WTC11 (cell line): ENCODE measurements around the gene ARHGEF19. TPM values are rescaled to one million over a fixed set of nuclear protein-coding genes. Genes with fewer than 3 reads are reported as not detected.

ENCODE experiments used
- ATAC-seq: fragments of 200-7000 bp; cut with Tn5 transposase; 2 replicates; pipeline ENCODE4 v1.10.0; 2021; ENCODE audit warnings: mild to moderate bottlenecking, moderate library complexity
- CTCF ChIA-PET: fragments of 300-600 bp; sonication (Branson Sonifier 250); formaldehyde crosslinking; loops from one replicate; lab custom pipeline; 2021; ENCODE audit warnings: antibody characterized with exemption; lab: Charles Lee
- POLR2A ChIA-PET: fragments of 350-600 bp; sonication (Branson Sonifier 250); formaldehyde crosslinking; loops from one replicate; lab custom pipeline; 2021; ENCODE audit warnings: antibody characterized with exemption; lab: Charles Lee
- DNase-seq: peaks from one replicate; pipeline ENCODE4 v3.0.0; 2021; ENCODE audit warnings: low spot score
- H3K27ac Mint-ChIP-seq: 2 replicates; pipeline ENCODE4 v1.8.0; 2021; ENCODE audit warnings: mixed read lengths
- H3K27me3 Mint-ChIP-seq: 2 replicates; pipeline ENCODE4 v1.8.0; 2021; ENCODE audit warnings: low read depth, mild to moderate bottlenecking, moderate library complexity, mixed read lengths
- H3K36me3 Mint-ChIP-seq: 2 replicates; pipeline ENCODE4 v1.8.0; 2021; ENCODE audit warnings: mixed read lengths
- H3K4me1 Mint-ChIP-seq: 2 replicates; pipeline ENCODE4 v1.8.0; 2022; ENCODE audit warnings: mixed read lengths
- H3K4me3 Mint-ChIP-seq: 2 replicates; pipeline ENCODE4 v1.8.0; 2021; ENCODE audit warnings: mild to moderate bottlenecking, moderate library complexity, mixed read lengths
- H3K9me3 Mint-ChIP-seq: 2 replicates; pipeline ENCODE4 v1.8.0; 2021; ENCODE audit warnings: mixed read lengths
- ATF3 ChIP-seq: sonication (generic); formaldehyde crosslinking; conservative IDR thresholded peaks from 2 replicates; pipeline ENCODE4 v1.8.1; 2022; ENCODE audit warnings: mild to moderate bottlenecking, missing genetic modification reagents
- FOXP4 ChIP-seq: sonication (generic); formaldehyde crosslinking; IDR thresholded peaks from 2 replicates; pipeline ENCODE4 v1.8.0; 2022; ENCODE audit warnings: mild to moderate bottlenecking, missing genetic modification reagents
- GABPB1 ChIP-seq: sonication (generic); formaldehyde crosslinking; IDR thresholded peaks from 2 replicates; pipeline ENCODE4 v1.8.1; 2023; ENCODE audit warnings: mild to moderate bottlenecking, missing genetic modification reagents
- HMGA2 ChIP-seq: fragments of 250-450 bp; sonication (Bioruptor Pico); IDR thresholded peaks from 2 replicates; pipeline ENCODE4 v1.4.0; 2021; ENCODE audit warnings: mild to moderate bottlenecking, moderate library complexity
- IRF2 ChIP-seq: sonication (generic); formaldehyde crosslinking; IDR thresholded peaks from 2 replicates; pipeline ENCODE4 v1.8.0; 2022; ENCODE audit warnings: low read depth, missing genetic modification reagents, borderline replicate concordance
- NR3C1 ChIP-seq: sonication (generic); formaldehyde crosslinking; conservative IDR thresholded peaks from 2 replicates; pipeline ENCODE4 v1.8.1; 2023; ENCODE audit warnings: low read depth, mild to moderate bottlenecking, missing genetic modification reagents
- PRRX2 ChIP-seq: fragments of 250-450 bp; sonication (Bioruptor Pico); IDR thresholded peaks from 2 replicates; pipeline ENCODE4 v1.8.0; 2021; ENCODE audit warnings: mild to moderate bottlenecking
- ZBTB43 ChIP-seq: sonication (generic); formaldehyde crosslinking; IDR thresholded peaks from 2 replicates; pipeline ENCODE4 v1.8.1; 2023; ENCODE audit warnings: mild to moderate bottlenecking, missing genetic modification reagents
- ZNF396 ChIP-seq: fragments of 250-450 bp; sonication (Bioruptor Pico); IDR thresholded peaks from 2 replicates; pipeline ENCODE4 v1.8.0; 2021; ENCODE audit warnings: mild to moderate bottlenecking, moderate library complexity, borderline replicate concordance
- total RNA-seq: library from RNA; stranded (reverse); gene quantifications from 3 replicates; pipeline ENCODE4 v1.2.3, GENCODE V29; 2021
- TF ChIP-seq, protein P1 (sequence below): fragments of 200-600 bp; IDR thresholded peaks from 2 replicates; pipeline ENCODE4 v1.8.0; 2022; ENCODE audit warnings: antibody characterized with exemption
- TF ChIP-seq, protein P2 (sequence below): sonication (generic); formaldehyde crosslinking; IDR thresholded peaks from 2 replicates; pipeline ENCODE4 v1.8.0; 2022; ENCODE audit warnings: mild to moderate bottlenecking, missing genetic modification reagents

ARHGEF19 gene
- total RNA-seq, 1 experiment from 2014 or later = 53.1 TPM

GRCh38 chr1:16181887-16182719, 30.3 kb downstream of the ARHGEF19 start (continued):
- TF ChIP-seq, protein P1, sequence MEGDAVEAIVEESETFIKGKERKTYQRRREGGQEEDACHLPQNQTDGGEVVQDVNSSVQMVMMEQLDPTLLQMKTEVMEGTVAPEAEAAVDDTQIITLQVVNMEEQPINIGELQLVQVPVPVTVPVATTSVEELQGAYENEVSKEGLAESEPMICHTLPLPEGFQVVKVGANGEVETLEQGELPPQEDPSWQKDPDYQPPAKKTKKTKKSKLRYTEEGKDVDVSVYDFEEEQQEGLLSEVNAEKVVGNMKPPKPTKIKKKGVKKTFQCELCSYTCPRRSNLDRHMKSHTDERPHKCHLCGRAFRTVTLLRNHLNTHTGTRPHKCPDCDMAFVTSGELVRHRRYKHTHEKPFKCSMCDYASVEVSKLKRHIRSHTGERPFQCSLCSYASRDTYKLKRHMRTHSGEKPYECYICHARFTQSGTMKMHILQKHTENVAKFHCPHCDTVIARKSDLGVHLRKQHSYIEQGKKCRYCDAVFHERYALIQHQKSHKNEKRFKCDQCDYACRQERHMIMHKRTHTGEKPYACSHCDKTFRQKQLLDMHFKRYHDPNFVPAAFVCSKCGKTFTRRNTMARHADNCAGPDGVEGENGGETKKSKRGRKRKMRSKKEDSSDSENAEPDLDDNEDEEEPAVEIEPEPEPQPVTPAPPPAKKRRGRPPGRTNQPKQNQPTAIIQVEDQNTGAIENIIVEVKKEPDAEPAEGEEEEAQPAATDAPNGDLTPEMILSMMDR = no peak
- TF ChIP-seq IRF2 (CRISPR knock-in tag) (no peak), NR3C1 (CRISPR knock-in tag) (no peak)
- TF ChIP-seq, protein P2, sequence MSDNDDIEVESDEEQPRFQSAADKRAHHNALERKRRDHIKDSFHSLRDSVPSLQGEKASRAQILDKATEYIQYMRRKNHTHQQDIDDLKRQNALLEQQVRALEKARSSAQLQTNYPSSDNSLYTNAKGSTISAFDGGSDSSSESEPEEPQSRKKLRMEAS = 0 out of 2 replicates have a peak, but pooled peaks have one; percentile 13

DNA sequence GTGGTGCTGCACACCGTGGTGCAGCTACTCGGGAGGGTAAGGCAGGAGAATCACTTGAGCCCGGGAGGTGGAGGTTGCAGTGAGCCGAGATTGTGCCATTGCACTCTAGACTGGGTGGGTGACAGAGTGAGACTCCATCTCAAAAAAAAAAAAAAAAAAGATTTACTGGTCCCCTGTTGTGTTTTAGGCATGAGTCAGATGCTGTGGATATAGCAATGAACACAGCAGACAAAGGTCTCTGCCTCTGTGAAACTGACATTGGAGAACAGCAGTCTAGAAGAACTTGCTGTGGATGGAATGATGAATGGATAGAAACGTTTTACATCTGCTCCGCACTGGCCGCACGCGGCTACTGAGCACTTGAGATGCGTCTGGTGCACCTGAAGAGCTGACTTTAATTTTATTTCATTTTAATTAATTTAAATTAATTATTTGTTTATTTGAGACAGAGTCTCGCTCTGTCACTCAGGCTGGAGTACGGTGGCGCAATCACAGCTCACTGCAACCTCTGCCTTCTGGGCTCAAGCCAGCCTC, 32.1 kb downstream of the ARHGEF19 start:
- TF ChIP-seq HMGA2 (CRISPR knock-in tag) (0 out of 2 replicates have a peak, but pooled peaks have one; percentile 22), PRRX2 (CRISPR knock-in tag) (no peak)
- TF ChIP-seq, all 79 proteins: peak for 1
- H3K4me3 Mint-ChIP-seq = no peak overlapping the region
- ATAC-seq (no peak), DNase-seq (no peak)
- no peaks in the 10 kb centered on the region; the same call in 1 of the 2 replicates for H3K27me3 Mint-ChIP-seq
- POLR2A ChIA-PET = interaction anchor here (1.3 kb wide), 1 partner anchor 25 kb away, joined by 4 read pairs; no protein-coding TSS in a partner anchor
- CTCF ChIA-PET = interaction anchor here (1.2 to 2.3 kb wide), 6 partner anchors 12 to 365 kb away, joined by 3 to 21 read pairs (median 8); partner anchors contain the start of gene FAM131C
- H3K27ac Mint-ChIP-seq = no peak overlapping the region; the same call in 1 of the 2 replicates
- H3K36me3 Mint-ChIP-seq = no peaks in the 10 kb centered on the region
- peaks cover 13% of the 10 kb centered on the region for H3K4me1 Mint-ChIP-seq
- no peaks in the 10 kb centered on the region for H3K9me3 Mint-ChIP-seq

DNA sequence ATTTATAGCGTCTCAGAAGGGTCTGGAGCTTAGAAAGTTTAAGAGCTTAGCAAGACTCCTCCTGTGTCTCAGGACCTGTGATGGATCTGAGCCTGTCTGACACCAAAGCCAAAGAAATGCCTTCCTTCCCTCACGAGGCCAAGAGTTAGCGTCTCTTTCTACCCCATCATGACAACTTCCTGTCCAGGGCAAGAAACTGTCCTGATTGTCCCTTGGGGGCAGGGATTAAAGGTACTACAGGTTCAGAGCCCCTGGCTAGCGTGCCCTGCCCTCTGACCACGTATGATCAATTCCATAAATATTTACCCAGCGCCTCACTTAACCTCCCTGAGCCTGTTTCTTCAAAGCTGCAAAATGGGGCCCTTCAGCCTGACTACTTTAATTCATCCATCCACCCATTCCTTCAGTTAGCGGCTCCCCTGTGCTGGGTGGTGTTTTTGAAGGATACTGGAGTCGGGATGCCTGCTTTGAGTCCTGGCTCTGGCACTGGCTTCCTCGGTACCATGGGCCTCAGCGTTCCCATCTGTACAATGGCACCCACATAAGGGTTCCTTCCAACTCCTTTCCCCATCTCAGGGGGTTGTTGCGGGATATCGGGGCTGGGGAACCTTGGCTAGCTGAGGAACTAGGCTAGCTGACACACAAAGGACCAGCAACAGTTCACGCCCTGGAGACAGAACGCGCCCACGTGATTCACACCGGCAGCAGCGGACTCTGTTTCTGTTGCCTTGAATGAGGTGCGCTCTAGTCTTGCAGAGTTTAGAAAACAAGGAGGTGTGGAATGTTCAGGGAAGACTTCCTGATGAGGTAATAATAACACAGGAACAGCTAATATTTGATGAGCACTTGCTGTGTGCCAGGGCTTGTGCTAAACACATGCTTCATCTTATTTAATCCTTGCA, 33.6 kb downstream of the ARHGEF19 start:
- ChIA-PET CTCF (no interaction called here), POLR2A (no interaction called here)
- Mint-ChIP-seq H3K27me3 (no peaks in the 10 kb centered on the region; the same call in 1 of the 2 replicates), H3K36me3 (no peaks in the 10 kb centered on the region), H3K9me3 (no peaks in the 10 kb centered on the region), H3K4me1 (peaks cover 17% of the 10 kb centered on the region), H3K27ac (no peak overlapping the region; the same call in 1 of the 2 replicates), H3K4me3 (no peak overlapping the region)
- TF ChIP-seq IRF2 (CRISPR knock-in tag) (no peak), ZBTB43 (no peak), GABPB1 (CRISPR knock-in tag) (0 out of 2 replicates have a peak, but pooled peaks have one; percentile 30), ZNF396 (no peak), ATF3 (no peak), FOXP4 (CRISPR knock-in tag) (no peak)
- ATAC-seq (no peak), DNase-seq (no peak)
